ENCODE measurements around the gene ARNT2. TPM values are rescaled to one million over a fixed set of nuclear protein-coding genes. Genes with fewer than 3 reads are reported as not detected.
"Not testable (repeated sequence)": the region's sequence is repeated elsewhere in the genome, so short reads cannot be mapped to it uniquely, and the experiment has no call there.

Gene ARNT2
- total RNA-seq, 1 donor = 20.7 TPM

DNA sequence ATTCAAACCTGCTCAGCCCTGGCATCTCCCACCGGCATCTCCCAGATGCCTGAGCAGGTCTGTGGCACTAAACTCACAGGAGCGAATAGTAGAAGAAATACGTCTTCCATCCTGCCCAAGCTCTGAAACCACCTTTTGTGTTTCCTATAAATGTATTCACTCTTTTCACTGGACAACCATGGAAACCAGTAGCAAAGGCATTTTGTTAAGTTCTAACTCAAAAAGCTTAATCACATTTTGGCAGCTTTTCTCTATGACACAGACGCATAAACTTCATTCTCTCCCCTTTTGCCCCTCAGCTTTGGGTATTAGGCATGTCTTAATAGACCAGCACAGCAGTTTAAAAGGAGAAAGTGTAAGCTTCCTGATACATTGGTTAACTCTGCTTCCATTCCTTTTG lies 24.5 kb upstream of the ARNT2 start:
- TF ChIP-seq, protein P1, sequence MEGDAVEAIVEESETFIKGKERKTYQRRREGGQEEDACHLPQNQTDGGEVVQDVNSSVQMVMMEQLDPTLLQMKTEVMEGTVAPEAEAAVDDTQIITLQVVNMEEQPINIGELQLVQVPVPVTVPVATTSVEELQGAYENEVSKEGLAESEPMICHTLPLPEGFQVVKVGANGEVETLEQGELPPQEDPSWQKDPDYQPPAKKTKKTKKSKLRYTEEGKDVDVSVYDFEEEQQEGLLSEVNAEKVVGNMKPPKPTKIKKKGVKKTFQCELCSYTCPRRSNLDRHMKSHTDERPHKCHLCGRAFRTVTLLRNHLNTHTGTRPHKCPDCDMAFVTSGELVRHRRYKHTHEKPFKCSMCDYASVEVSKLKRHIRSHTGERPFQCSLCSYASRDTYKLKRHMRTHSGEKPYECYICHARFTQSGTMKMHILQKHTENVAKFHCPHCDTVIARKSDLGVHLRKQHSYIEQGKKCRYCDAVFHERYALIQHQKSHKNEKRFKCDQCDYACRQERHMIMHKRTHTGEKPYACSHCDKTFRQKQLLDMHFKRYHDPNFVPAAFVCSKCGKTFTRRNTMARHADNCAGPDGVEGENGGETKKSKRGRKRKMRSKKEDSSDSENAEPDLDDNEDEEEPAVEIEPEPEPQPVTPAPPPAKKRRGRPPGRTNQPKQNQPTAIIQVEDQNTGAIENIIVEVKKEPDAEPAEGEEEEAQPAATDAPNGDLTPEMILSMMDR (IDR thresholded peaks at IDR 0.05; ENCODE audit: insufficient read depth, low read depth, low read length) = no peak
- no peak for DNase-seq (ENCODE audit: low read depth)
- no peak overlapping the region for H3K4me3 ChIP-seq (ENCODE audit: low read depth, low read length)

- H3K4me3 ChIP-seq (ENCODE audit: low read depth, low read length) = no peak overlapping the region
- TF ChIP-seq, protein P1 (IDR thresholded peaks at IDR 0.05; ENCODE audit: insufficient read depth, low read depth, low read length) = no peak
- DNase-seq (ENCODE audit: low read depth) = no peak
These were observed 24.0 kb upstream of the ARNT2 start for GRCh38 chr15:80380154-80380553.

DNA sequence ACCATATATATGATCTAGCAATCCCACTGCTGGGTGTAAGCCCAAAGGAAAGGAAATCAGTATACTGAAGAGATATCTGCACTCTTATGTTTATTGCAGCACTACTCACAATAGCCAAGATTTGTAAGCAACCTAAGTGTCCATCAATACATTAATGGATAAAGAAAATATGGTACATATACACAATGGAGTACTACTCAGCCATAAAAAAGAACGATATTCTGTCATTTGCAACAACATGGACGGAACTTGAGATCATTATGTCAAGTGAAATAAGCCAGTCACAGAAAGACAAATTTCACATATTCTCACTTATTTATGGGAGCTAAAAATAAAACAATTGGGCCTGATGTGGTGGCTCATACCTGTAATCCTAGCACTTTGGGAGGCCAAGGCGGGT lies 21.9 kb upstream of the ARNT2 start:
- TF ChIP-seq, protein P1 (IDR thresholded peaks at IDR 0.05; ENCODE audit: insufficient read depth, low read depth, low read length) = no peak
- H3K4me3 ChIP-seq (ENCODE audit: low read depth, low read length) = no peak overlapping the region

GRCh38 chr15:80384432-80384831 lies 19.8 kb upstream of the ARNT2 start:
- DNase-seq (ENCODE audit: low read depth) = peak; percentile 25
- H3K4me3 ChIP-seq (ENCODE audit: low read depth, low read length) = no peak overlapping the region
- TF ChIP-seq, protein P1 (IDR thresholded peaks at IDR 0.05; ENCODE audit: insufficient read depth, low read depth, low read length) = no peak

More for the DNA sequence above, 21.9 kb upstream of the ARNT2 start:
- DNase-seq (ENCODE audit: low read depth) = no peak

- no peak overlapping the region for H3K4me3 ChIP-seq (ENCODE audit: low read depth, low read length)
- TF ChIP-seq, protein P1 (IDR thresholded peaks at IDR 0.05; ENCODE audit: insufficient read depth, low read depth, low read length) = no peak
- no peak for DNase-seq (ENCODE audit: low read depth)
These were observed 18.0 kb upstream of the ARNT2 start for GRCh38 chr15:80386151-80386550.

DNA sequence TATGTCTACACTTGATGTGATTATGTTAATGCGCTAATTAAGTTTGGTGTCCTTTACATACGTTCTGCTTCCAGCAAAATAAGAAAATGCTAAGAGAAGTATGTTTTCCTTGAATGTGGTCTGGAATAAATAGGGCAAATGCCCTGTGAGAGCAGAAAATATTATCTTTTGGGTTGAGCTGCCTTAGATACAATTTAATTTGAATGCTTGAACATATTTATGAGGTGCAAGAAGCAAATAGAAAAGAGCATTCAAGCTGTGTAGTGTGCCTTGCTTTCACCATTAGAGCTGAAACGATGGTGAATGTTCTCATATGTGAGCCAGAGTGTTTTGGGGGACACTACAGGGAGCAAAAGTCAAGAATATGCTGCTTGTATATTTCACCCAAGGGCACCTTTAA lies 15.9 kb upstream of the ARNT2 start:
- TF ChIP-seq, protein P1 (IDR thresholded peaks at IDR 0.05; ENCODE audit: insufficient read depth, low read depth, low read length) = no peak
- no peak for DNase-seq (ENCODE audit: low read depth)

DNA sequence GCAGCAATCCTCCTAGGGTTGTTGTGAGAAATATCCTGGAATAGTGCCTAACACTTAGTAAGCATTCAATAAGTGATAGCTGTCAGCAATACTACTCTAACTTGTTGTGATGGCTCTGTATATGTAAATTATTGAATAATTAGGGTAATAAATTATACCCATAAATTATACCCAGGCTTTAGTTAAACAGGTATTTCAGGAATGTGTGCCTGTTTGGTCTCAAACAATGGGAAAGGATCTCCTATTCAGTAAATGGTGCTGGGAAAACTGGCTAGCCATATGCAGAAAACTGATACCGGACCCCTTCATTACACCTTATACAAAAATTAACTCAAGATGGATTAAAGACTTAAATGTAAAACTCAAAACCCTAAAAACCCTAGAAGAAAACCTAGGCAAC lies 14.8 kb upstream of the ARNT2 start:
- no peak overlapping the region for H3K4me3 ChIP-seq (ENCODE audit: low read depth, low read length)
- TF ChIP-seq, protein P1 (IDR thresholded peaks at IDR 0.05; ENCODE audit: insufficient read depth, low read depth, low read length) = no peak
- no peak for DNase-seq (ENCODE audit: low read depth)

More for the DNA sequence above, 15.9 kb upstream of the ARNT2 start:
- H3K4me3 ChIP-seq (ENCODE audit: low read depth, low read length) = no peak overlapping the region

GRCh38 chr15:80390942-80391341 lies 13.2 kb upstream of the ARNT2 start:
- not testable (repeated sequence) for H3K4me3 ChIP-seq (ENCODE audit: low read depth, low read length); DNase-seq (ENCODE audit: low read depth)
